ENCODE data around the gene CORO1C. TPM values are rescaled to one million over a fixed set of nuclear protein-coding genes. Genes with fewer than 3 reads are reported as not detected.

CORO1C gene
- total RNA-seq, 3 donors from 2014 or later (not counting 1 experiment from before 2014, with no cell fraction given): 28.9 to 43.5 (median 36.0) TPM

GRCh38 chr12:108638141-108638827, 93.0 kb downstream of the CORO1C start:
- ATAC-seq: no peak
- Mint-ChIP-seq H3K4me1 (peaks cover 25 to 44% of the 10 kb centered on the region in 2 donors), H3K4me3 (no peak overlapping the region), H3K36me3 (no peaks in the 10 kb centered on the region), H3K9me3 (no peaks in the 10 kb centered on the region), H3K27me3 (ENCODE audit: low read depth in 2 of 2) (no peaks in the 10 kb centered on the region), H3K27ac (no peak overlapping the region)
- no peaks in the 10 kb centered on the region for H3K9me3 ChIP-seq (ENCODE audit: control insufficient read depth, insufficient read depth, low read length)
- no peak overlapping the region for H3K4me3 ChIP-seq (ENCODE audit: low read length)
- peaks cover 61% of the 10 kb centered on the region for H3K4me1 ChIP-seq (ENCODE audit: control insufficient read depth, insufficient read depth, low read length)
- no peaks in the 10 kb centered on the region for H3K27me3 ChIP-seq (ENCODE audit: control insufficient read depth, insufficient read depth, low read length)
- H3K36me3 ChIP-seq (ENCODE audit: control insufficient read depth, insufficient read depth, low read length): no peaks in the 10 kb centered on the region
- TF ChIP-seq CTCF (IDR thresholded peaks at IDR 0.05): no peak
- no peak overlapping the region for H3K27ac ChIP-seq (ENCODE audit: low read length)
- intact Hi-C loops (cut with micrococcal nuclease): loop anchor here (10.0 kb wide), 1 partner anchor 303 kb away; the partner anchor contains the start of gene CMKLR1
- 73% methylated on average over 18 of the region's 18 CpGs for WGBS (ENCODE audit: insufficient coverage)
- DNase-seq: no peak

- no peak for ATAC-seq
These were observed 93.9 kb downstream of the CORO1C start for GRCh38 chr12:108637222-108637971.

GRCh38 chr12:108635997-108636808, 95.1 kb downstream of the CORO1C start:
- peaks cover 7% of the 10 kb centered on the region for H3K36me3 Mint-ChIP-seq
- intact Hi-C loops (cut with micrococcal nuclease): loop anchor here (2.0 to 10.0 kb wide), 2 partner anchors 95 to 301 kb away; partner anchors contain the start of genes CMKLR1 and CORO1C
- Histone ChIP-seq H3K27me3 (ENCODE audit: control insufficient read depth, insufficient read depth, low read length) (no peaks in the 10 kb centered on the region), H3K27ac (ENCODE audit: low read length) (peak overlapping the region; percentile 98), H3K4me3 (ENCODE audit: low read length) (peak overlapping the region; percentile 25), H3K9me3 (ENCODE audit: control insufficient read depth, insufficient read depth, low read length) (no peaks in the 10 kb centered on the region), H3K36me3 (ENCODE audit: control insufficient read depth, insufficient read depth, low read length) (no peaks in the 10 kb centered on the region), H3K4me1 (ENCODE audit: control insufficient read depth, insufficient read depth, low read length) (peaks cover 69% of the 10 kb centered on the region)
- H3K27ac Mint-ChIP-seq: peak overlapping the region; percentile 92 to 100
- 29% methylated on average over 4 of the region's 6 CpGs for WGBS (ENCODE audit: insufficient coverage)
- ATAC-seq (no peak), DNase-seq (peak in 1 of 2 donors; percentile 46)
- no peaks in the 10 kb centered on the region for H3K9me3 Mint-ChIP-seq
- no peaks in the 10 kb centered on the region for H3K27me3 Mint-ChIP-seq (ENCODE audit: low read depth in 2 of 2)
- H3K4me3 Mint-ChIP-seq: peak overlapping the region; percentile 100
- TF ChIP-seq CTCF (IDR thresholded peaks at IDR 0.05): no peak
- H3K4me1 Mint-ChIP-seq: peaks cover 41 to 49% of the 10 kb centered on the region in 2 donors

More at GRCh38 chr12:108637222-108637971, 93.9 kb downstream of the CORO1C start:
- no peaks in the 10 kb centered on the region for H3K27me3 Mint-ChIP-seq (ENCODE audit: low read depth in 2 of 2)
- no peaks in the 10 kb centered on the region for H3K27me3 ChIP-seq (ENCODE audit: control insufficient read depth, insufficient read depth, low read length)
- peak overlapping the region; percentile 9 for H3K27ac ChIP-seq (ENCODE audit: low read length)
- no peaks in the 10 kb centered on the region for H3K36me3 ChIP-seq (ENCODE audit: control insufficient read depth, insufficient read depth, low read length)
- H3K36me3 Mint-ChIP-seq: no peaks in the 10 kb centered on the region
- intact Hi-C loops (cut with micrococcal nuclease): loop anchor here (10.0 kb wide), 1 partner anchor 303 kb away; the partner anchor contains the start of gene CMKLR1
- 73% methylated on average over 7 of the region's 7 CpGs for WGBS (ENCODE audit: insufficient coverage)
- peaks cover 68% of the 10 kb centered on the region for H3K4me1 ChIP-seq (ENCODE audit: control insufficient read depth, insufficient read depth, low read length)
- DNase-seq: no peak
- H3K4me3 ChIP-seq (ENCODE audit: low read length): peak overlapping the region; percentile 2
- H3K9me3 ChIP-seq (ENCODE audit: control insufficient read depth, insufficient read depth, low read length): no peaks in the 10 kb centered on the region
- peaks cover 30 to 47% of the 10 kb centered on the region in 2 donors for H3K4me1 Mint-ChIP-seq
- no peak overlapping the region for H3K27ac Mint-ChIP-seq
- no peak for TF ChIP-seq CTCF (IDR thresholded peaks at IDR 0.05)
- H3K9me3 Mint-ChIP-seq: no peaks in the 10 kb centered on the region
- no peak overlapping the region for H3K4me3 Mint-ChIP-seq

All from natural killer cell (primary cell).